ENCODE measurements around the gene FETUB.
A peak's percentile ranks its signal among the peaks of the same experiment; 100 is the strongest.

Gene FETUB

GRCh38 chr3:186605561-186606545, 34.3 kb upstream of the FETUB start:
- TF ChIP-seq CTCF (IDR thresholded peaks at IDR 0.05; ENCODE audit: control insufficient read depth, extremely low read depth, insufficient read depth): no peak
- no peak overlapping the region for H3K4me3 ChIP-seq (ENCODE audit: low read depth, low read length)
- DNase-seq (ENCODE audit: low read depth): no peak

GRCh38 chr3:186608624-186609215, 31.5 kb upstream of the FETUB start:
- no peak for DNase-seq (ENCODE audit: low read depth)
- H3K4me3 ChIP-seq (ENCODE audit: low read depth, low read length): no peak overlapping the region
- no peak for TF ChIP-seq CTCF (IDR thresholded peaks at IDR 0.05; ENCODE audit: control insufficient read depth, extremely low read depth, insufficient read depth)

GRCh38 chr3:186609247-186609868, 30.8 kb upstream of the FETUB start:
- TF ChIP-seq CTCF (IDR thresholded peaks at IDR 0.05; ENCODE audit: control insufficient read depth, extremely low read depth, insufficient read depth): peak; percentile 20; the same call in 1 of the 2 replicates
- no peak overlapping the region for H3K4me3 ChIP-seq (ENCODE audit: low read depth, low read length)
- no peak for DNase-seq (ENCODE audit: low read depth)

GRCh38 chr3:186612065-186612464, 28.1 kb upstream of the FETUB start:
- H3K4me3 ChIP-seq (ENCODE audit: low read depth, low read length): no peak overlapping the region
- DNase-seq (ENCODE audit: low read depth): no peak
- no peak for TF ChIP-seq CTCF (IDR thresholded peaks at IDR 0.05; ENCODE audit: control insufficient read depth, extremely low read depth, insufficient read depth)

- no peak for DNase-seq (ENCODE audit: low read depth)
- TF ChIP-seq CTCF (IDR thresholded peaks at IDR 0.05; ENCODE audit: control insufficient read depth, extremely low read depth, insufficient read depth): no peak
- no peak within 1 kb of the TSS for H3K4me3 ChIP-seq (ENCODE audit: low read depth, low read length)
These were observed 27.2 kb upstream of the FETUB start, which contains the start of gene AHSG for GRCh38 chr3:186612721-186613636. Gene AHSG (plus strand): TSS chr3:186613060. CDS start chr3:186613142, 82 bp downstream.

GRCh38 chr3:186613637-186614265, 26.4 kb upstream of the FETUB start:
- TF ChIP-seq CTCF (IDR thresholded peaks at IDR 0.05; ENCODE audit: control insufficient read depth, extremely low read depth, insufficient read depth): no peak
- no peak overlapping the region for H3K4me3 ChIP-seq (ENCODE audit: low read depth, low read length)
- no peak for DNase-seq (ENCODE audit: low read depth)
